ENCODE results near the gene ZNF33B. TPM values are rescaled to one million over a fixed set of nuclear protein-coding genes. Genes with fewer than 3 reads are reported as not detected.
A peak's percentile ranks its signal among the peaks of the same experiment; 100 is the strongest.

ZNF33B gene
- total and polyA plus RNA-seq, 9 of the 15 experiments (the other 6 are each of a cell fraction or from before 2014, with no cell fraction given), result 6.9 to 23.9 (median 15.4) TPM

- TF ChIP-seq E4F1 (CRISPR knock-in tag; IDR thresholded peaks at IDR 0.05; ENCODE audit: borderline replicate concordance), result no peak
- TF ChIP-seq EHMT2 (IDR thresholded peaks at IDR 0.05), result 0 out of 2 replicates have a peak, but pooled peaks have one; percentile 25
- no peak for TF ChIP-seq ASH1L (IDR thresholded peaks at IDR 0.05; ENCODE audit: borderline replicate concordance, low read depth, partially characterized antibody)
- TF ChIP-seq MEF2D (tag; conservative IDR thresholded peaks at IDR 0.05; ENCODE audit: low read depth), result no peak
- no peak for TF ChIP-seq MED1 (CRISPR knock-in tag; IDR thresholded peaks at IDR 0.05; ENCODE audit: borderline replicate concordance)
- TF ChIP-seq HEY1 (CRISPR knock-in tag; IDR thresholded peaks at IDR 0.05; ENCODE audit: borderline replicate concordance), result no peak
- TF ChIP-seq THAP12 (CRISPR knock-in tag; IDR thresholded peaks at IDR 0.05), result no peak
- 0 out of 2 replicates have a peak, but pooled peaks have one; percentile 14 for TF ChIP-seq GABPA (tag; conservative IDR thresholded peaks at IDR 0.05; ENCODE audit: low read depth)
- peak; percentile 51; the same call in 1 of the 2 replicates for TF ChIP-seq MGA (IDR thresholded peaks at IDR 0.05)
- TF ChIP-seq TRIM24 (IDR thresholded peaks at IDR 0.05), result peak in 1 of 2 experiments; percentile 43; a peak in 1 of 4 replicates
- TF ChIP-seq SOX6 (IDR thresholded peaks at IDR 0.05), result peak; percentile 33; the same call in 1 of the 2 replicates
- no peak for TF ChIP-seq RBFOX2 (IDR thresholded peaks at IDR 0.05; ENCODE audit: low read depth, low read length)
These were observed 94.5 kb downstream of the ZNF33B start (continued) for GRCh38 chr10:42543840-42544372.
